Hepatocyte (in vitro differentiated cells): Measurements from ENCODE around the gene ADSS2. TPM values are rescaled to one million over a fixed set of nuclear protein-coding genes. Genes with fewer than 3 reads are reported as not detected.

Source experiments
- DNase-seq: peaks from one replicate; pipeline ENCODE4 v3.0.0-alpha.2; 2016; ENCODE audit warnings: low spot score
- H2AFZ ChIP-seq: fragments of 200-600 bp; sonication (generic); 2 replicates; pipeline ENCODE4 v1.6.0; 2016; ENCODE audit warnings: antibody characterized with exemption, mild to moderate bottlenecking
- H3K27ac ChIP-seq: fragments of 200-600 bp; sonication (generic); 2 replicates; pipeline ENCODE4 v1.5.1; 2016; ENCODE audit warnings: mild to moderate bottlenecking
- H3K27me3 ChIP-seq: fragments of 200-600 bp; sonication (generic); 2 replicates; pipeline ENCODE4 v1.6.1; 2016
- H3K36me3 ChIP-seq: fragments of 200-600 bp; sonication (generic); replicated peaks from 2 replicates; pipeline ENCODE4 v1.5.1; 2016; ENCODE audit warnings: low read depth; ENCODE audit not compliant: insufficient read depth
- H3K4me1 ChIP-seq: fragments of 200-600 bp; sonication (generic); 2 replicates; pipeline ENCODE4 v1.5.1; 2016; ENCODE audit warnings: mild to moderate bottlenecking, moderate library complexity; ENCODE audit not compliant: insufficient read depth
- H3K4me2 ChIP-seq: fragments of 200-600 bp; sonication (generic); 2 replicates; pipeline ENCODE4 v1.6.0; 2016
- H3K4me3 ChIP-seq: fragments of 200-600 bp; sonication (generic); 2 replicates; pipeline ENCODE4 v1.5.1; 2016; ENCODE audit warnings: mild to moderate bottlenecking
- H3K79me2 ChIP-seq: fragments of 200-600 bp; sonication (generic); 2 replicates; pipeline ENCODE4 v1.6.0; 2017; ENCODE audit warnings: mild to moderate bottlenecking
- H3K9me2 ChIP-seq: fragments of 200-600 bp; sonication (generic); replicated peaks from 2 replicates; pipeline ENCODE4 v1.6.0; 2017; ENCODE audit warnings: mild to moderate bottlenecking; ENCODE audit not compliant: insufficient read depth
- H3K9me3 ChIP-seq: fragments of 200-600 bp; sonication (generic); 2 replicates; pipeline ENCODE4 v1.5.1; 2016; ENCODE audit warnings: low read depth, mild to moderate bottlenecking
- H4K20me1 ChIP-seq: fragments of 200-600 bp; sonication (generic); 2 replicates; pipeline ENCODE4 v1.6.0; 2016; ENCODE audit warnings: mild to moderate bottlenecking; ENCODE audit not compliant: insufficient read depth, poor library complexity, severe bottlenecking
- CTCF ChIP-seq: fragments of 200-600 bp; sonication (generic); IDR thresholded peaks from 2 replicates; pipeline ENCODE4 v1.5.1; 2016; ENCODE audit warnings: antibody characterized with exemption, mild to moderate bottlenecking; ENCODE audit not compliant: poor library complexity
- EZH2 ChIP-seq: fragments of 200-600 bp; sonication (generic); IDR thresholded peaks from 2 replicates; pipeline ENCODE4 v1.6.1; 2016; ENCODE audit warnings: antibody characterized with exemption, mild to moderate bottlenecking, borderline replicate concordance
- EZH2phosphoT487 ChIP-seq: fragments of 200-600 bp; sonication (generic); IDR thresholded peaks from one replicate; pipeline ENCODE4 v1.6.1; 2018; ENCODE audit warnings: antibody characterized with exemption, mild to moderate bottlenecking, low read depth, moderate library complexity; ENCODE audit not compliant: unreplicated experiment, severe bottlenecking
- WGBS: methylation state at CpG from one replicate; pipeline ENCODE4 v1.1.6; 2016; ENCODE audit warnings: low lambda C conversion rate; ENCODE audit errors: missing lambda C conversion rate; 5-methylcytosine and 5-hydroxymethylcytosine counted together
- polyA plus RNA-seq: library from polyadenylated mRNA; unstranded; fragments of >200 nt; fragmentation: Nextera tagmentation; extraction: Ambion mirVana; gene quantifications from 2 replicates; pipeline ENCODE4 v1.2.1, GENCODE V29; 2016
- total RNA-seq: library from RNA; depleted of rRNA; stranded (reverse); fragments of >200 nt; gene quantifications from 2 replicates; pipeline ENCODE4 v1.2.3, GENCODE V29; 2014

The ADSS2 gene
- total and polyA plus RNA-seq, 2 experiments from 2014 or later = 24.2 to 42.3 TPM

GRCh38 chr1:244412176-244412575 lies 39.5 kb downstream of the ADSS2 start:
- no peak overlapping the region for H3K27ac ChIP-seq
- H3K9me3 ChIP-seq = no peaks in the 10 kb centered on the region
- no peaks in the 10 kb centered on the region for H3K4me1 ChIP-seq
- peaks cover 3% of the 10 kb centered on the region for H3K36me3 ChIP-seq
- H3K79me2 ChIP-seq = no peaks in the 10 kb centered on the region
- no peak overlapping the region for H3K4me2 ChIP-seq
- no peak for DNase-seq
- no peak for TF ChIP-seq CTCF
- no peak for TF ChIP-seq EZH2phosphoT487
- TF ChIP-seq EZH2 = no peak
- H4K20me1 ChIP-seq = no peaks in the 10 kb centered on the region
- no peak overlapping the region for H3K4me3 ChIP-seq
- no peak overlapping the region for H2AFZ ChIP-seq
- H3K27me3 ChIP-seq = no peaks in the 10 kb centered on the region
- H3K9me2 ChIP-seq = no peaks in the 10 kb centered on the region
- WGBS = 98% methylated on average over 5 of the region's 5 CpGs

- Histone ChIP-seq H3K4me1 (no peaks in the 10 kb centered on the region), H3K27me3 (no peaks in the 10 kb centered on the region), H2AFZ (no peak overlapping the region), H3K9me3 (no peaks in the 10 kb centered on the region), H3K27ac (no peak overlapping the region), H4K20me1 (no peaks in the 10 kb centered on the region), H3K4me3 (no peak overlapping the region), H3K4me2 (no peak overlapping the region), H3K36me3 (peaks cover 3% of the 10 kb centered on the region), H3K9me2 (no peaks in the 10 kb centered on the region), H3K79me2 (no peaks in the 10 kb centered on the region)
- WGBS = 94% methylated on average over 2 of the region's 2 CpGs
- DNase-seq = no peak
- TF ChIP-seq EZH2phosphoT487 = no peak
- no peak for TF ChIP-seq EZH2
- TF ChIP-seq CTCF = no peak
Observed at GRCh38 chr1:244409701-244410100, 42.0 kb downstream of the ADSS2 start.

- H2AFZ ChIP-seq = no peak overlapping the region
- 77% methylated on average over 4 of the region's 4 CpGs for WGBS
- H3K79me2 ChIP-seq = no peaks in the 10 kb centered on the region
- peaks cover 3% of the 10 kb centered on the region for H3K36me3 ChIP-seq
- TF ChIP-seq EZH2 = no peak
- TF ChIP-seq EZH2phosphoT487 = no peak
- no peak for TF ChIP-seq CTCF
- no peak overlapping the region for H3K4me3 ChIP-seq
- no peak overlapping the region for H3K27ac ChIP-seq
- no peaks in the 10 kb centered on the region for H3K4me1 ChIP-seq
- H3K9me3 ChIP-seq = peaks cover 7% of the 10 kb centered on the region
- H3K27me3 ChIP-seq = no peaks in the 10 kb centered on the region
- no peaks in the 10 kb centered on the region for H4K20me1 ChIP-seq
- H3K4me2 ChIP-seq = no peak overlapping the region
- H3K9me2 ChIP-seq = no peaks in the 10 kb centered on the region
- DNase-seq = no peak
Observed at GRCh38 chr1:244406337-244406736, 45.4 kb downstream of the ADSS2 start.

GRCh38 chr1:244405856-244406255 lies 45.9 kb downstream of the ADSS2 start:
- Histone ChIP-seq H2AFZ (no peak overlapping the region), H4K20me1 (no peaks in the 10 kb centered on the region), H3K4me1 (no peaks in the 10 kb centered on the region), H3K36me3 (peaks cover 3% of the 10 kb centered on the region), H3K27ac (no peak overlapping the region), H3K9me2 (no peaks in the 10 kb centered on the region), H3K79me2 (no peaks in the 10 kb centered on the region), H3K4me3 (no peak overlapping the region), H3K4me2 (no peak overlapping the region), H3K27me3 (no peaks in the 10 kb centered on the region), H3K9me3 (peaks cover 10% of the 10 kb centered on the region)
- WGBS = 87% methylated on average over 2 of the region's 2 CpGs
- TF ChIP-seq CTCF = no peak
- no peak for TF ChIP-seq EZH2phosphoT487
- no peak for TF ChIP-seq EZH2
- DNase-seq = no peak
